ENCODE data around the gene SPON1.
"Not testable (repeated sequence)": the region's sequence is repeated elsewhere in the genome, so short reads cannot be mapped to it uniquely, and the experiment has no call there.

Gene SPON1

DNA sequence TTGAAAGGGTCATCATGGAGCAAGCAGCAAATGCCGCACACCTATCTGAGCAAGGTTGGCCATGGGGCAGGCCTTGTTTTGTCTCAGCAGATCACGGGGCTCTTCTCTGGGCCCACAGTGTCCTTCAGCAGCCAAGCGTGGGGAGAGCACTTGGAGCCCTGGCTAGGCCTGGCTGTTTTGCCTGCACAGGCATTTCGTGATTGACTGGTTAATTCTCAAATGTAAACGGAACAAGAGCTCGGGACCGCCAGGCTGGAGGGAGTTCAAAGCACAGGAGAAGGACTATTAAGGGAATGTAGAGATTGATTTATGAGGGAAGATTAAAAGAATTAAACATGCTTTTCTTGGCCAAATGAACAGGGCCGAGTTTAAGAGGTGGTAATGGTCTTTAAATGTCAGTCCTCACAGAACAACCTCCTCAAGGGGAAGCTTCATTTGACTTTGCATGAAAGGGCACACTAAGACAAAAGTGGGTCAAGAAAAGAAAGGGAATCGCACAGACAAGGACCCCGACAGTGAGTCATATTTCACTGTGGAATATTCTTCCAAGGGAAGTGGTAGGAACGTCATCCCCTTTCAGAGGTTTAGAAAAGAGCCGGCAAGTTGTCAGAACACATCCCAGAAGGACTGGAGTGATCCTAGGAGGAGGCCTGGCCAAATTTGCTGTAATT, 20.7 kb downstream of the SPON1 start:
- no peak for DNase-seq (ENCODE audit: low spot score)

DNA sequence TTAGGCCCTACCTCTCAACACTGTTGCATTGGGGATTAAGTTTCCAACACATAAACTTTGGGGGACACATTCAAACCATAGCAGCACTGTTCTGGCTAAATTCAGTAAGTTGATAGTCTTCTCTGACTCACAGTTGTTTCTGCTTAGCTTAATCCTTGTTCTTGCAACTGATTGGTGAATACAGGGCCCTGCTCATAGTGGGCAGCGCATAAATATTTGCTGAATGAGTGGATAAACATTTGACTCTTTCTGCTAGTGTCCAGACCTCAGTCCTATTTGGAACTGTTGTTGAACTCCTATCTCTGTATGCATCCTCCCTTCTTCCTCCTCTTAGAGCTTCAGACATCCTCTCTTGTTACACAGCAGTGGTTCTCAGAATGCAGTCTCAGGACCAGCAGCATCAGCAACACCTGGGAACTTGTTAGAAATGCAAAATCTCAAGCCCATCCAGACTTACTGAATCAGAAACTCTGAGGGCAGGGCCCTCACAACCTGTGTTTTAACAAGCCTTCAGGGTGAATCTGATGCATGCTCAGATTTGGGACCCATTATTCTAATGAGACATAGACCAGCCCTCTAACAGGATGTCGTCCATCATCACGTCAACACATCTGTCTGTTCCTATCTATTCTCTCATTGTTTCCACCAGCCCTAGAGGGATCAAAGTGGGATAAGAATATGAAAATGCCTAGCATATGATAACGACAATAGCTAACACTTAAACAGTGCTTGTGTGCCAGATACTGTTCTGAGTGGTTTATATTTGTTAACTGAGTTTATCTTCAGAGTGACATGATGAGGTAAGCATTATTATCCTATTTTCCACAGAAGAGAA, 22.3 kb downstream of the SPON1 start:
- no peak for DNase-seq (ENCODE audit: low spot score)

- DNase-seq (ENCODE audit: low spot score) = not testable (repeated sequence)
Observed at GRCh38 chr11:13986695-13987094, 24.2 kb downstream of the SPON1 start.

GRCh38 chr11:13992158-13992856, 29.8 kb downstream of the SPON1 start:
- not testable (repeated sequence) for DNase-seq (ENCODE audit: low spot score)

DNA sequence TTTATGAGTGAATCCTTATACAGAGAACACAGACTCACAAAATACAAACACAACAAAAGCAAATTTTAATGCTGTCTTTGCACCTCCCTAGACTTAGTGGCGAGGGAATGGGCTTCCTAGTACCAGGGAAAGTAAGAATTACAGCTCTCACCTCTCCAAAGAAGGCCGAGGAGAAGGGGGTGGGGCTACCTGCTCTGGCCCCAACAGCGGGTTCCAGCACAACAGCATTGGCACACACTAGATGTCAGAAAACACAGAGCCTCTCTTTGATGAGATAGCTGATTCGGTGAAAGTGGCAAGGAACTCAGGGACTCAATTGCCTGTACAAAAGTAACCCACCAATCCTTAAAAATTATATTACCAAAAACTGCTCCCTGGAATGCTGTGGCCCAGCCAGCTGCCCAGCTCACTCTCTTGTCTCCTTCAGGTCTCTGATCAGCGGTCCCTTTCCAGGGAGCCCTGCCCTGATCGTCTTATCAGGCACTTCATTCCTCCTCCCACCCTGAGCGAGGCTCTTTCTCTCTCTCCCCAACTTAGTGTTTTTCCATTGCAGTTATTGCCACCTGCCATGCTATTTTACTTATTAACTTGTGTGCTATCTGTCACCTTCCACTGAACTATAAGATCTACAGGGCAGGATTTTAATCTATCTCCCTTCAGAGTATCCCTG, 30.7 kb downstream of the SPON1 start:
- DNase-seq (ENCODE audit: low spot score) = no peak

DNA sequence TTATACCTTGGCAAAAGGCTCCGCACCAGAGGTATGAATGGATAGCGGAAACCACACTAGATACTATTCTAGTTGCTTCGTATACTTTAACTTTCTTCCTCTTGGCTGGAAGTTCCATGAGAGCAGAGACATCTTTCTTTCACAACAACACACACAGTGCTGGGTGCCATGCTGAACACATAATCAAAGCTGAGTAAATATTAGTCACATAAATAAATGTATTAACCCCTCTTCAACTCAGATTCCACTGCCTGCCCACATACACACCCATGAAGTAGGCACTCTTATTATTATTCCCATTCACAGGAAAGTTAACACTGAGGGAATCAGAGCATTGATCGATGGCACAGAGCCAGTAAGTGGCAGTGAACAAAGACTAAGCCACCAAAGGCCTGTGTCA, 35.4 kb downstream of the SPON1 start:
- DNase-seq (ENCODE audit: low spot score) = no peak

DNA sequence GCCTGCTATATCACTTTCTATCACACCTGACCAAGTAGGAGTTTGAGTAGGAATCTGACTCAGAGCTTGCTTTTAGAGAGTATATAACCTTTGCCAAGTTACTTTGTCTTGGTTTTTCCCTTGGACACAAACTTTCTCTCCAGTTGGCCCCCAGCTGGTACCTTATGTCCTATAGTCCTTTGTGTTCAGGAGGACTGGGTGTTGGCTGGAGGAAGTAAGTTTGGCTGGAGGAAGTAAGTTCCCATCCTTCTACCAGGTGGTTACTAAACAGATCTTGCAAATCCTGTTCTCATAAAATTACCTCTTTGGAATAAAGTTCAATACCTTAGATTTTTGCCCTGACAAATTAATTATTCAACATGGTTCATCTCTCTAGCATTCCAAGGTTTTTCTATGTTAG, 37.2 kb downstream of the SPON1 start:
- DNase-seq (ENCODE audit: low spot score) = no peak

GRCh38 chr11:14001597-14001996, 39.1 kb downstream of the SPON1 start:
- no peak for DNase-seq (ENCODE audit: low spot score)

- DNase-seq (ENCODE audit: low spot score) = no peak
Observed at GRCh38 chr11:14007566-14007965, 45.0 kb downstream of the SPON1 start.

DNA sequence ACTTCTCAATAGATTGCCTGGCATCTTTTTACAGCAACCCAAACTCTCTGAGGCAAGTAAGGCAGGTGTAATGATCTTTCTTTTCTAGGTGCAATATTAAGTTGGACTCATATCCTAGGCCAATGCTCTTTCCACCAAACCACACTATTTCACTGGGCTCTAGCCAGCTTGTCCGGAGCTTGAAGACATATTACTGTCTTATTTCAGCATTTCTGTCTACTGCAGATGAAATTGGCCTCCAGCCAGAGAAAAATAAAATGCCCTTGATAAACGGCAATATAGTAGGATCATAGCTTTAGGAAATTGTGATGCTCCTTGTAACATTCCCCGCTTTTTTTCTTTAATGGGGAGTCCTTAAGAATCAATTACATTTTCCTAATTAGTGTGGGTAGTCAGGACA, 48.1 kb downstream of the SPON1 start:
- no peak for DNase-seq (ENCODE audit: low spot score)

- no peak for DNase-seq (ENCODE audit: low spot score)
Observed at GRCh38 chr11:14012846-14013245, 50.3 kb downstream of the SPON1 start.

- no peak for DNase-seq (ENCODE audit: low spot score)
Observed at GRCh38 chr11:14015711-14016110, 53.2 kb downstream of the SPON1 start.

GRCh38 chr11:14018441-14018840, 55.9 kb downstream of the SPON1 start:
- DNase-seq (ENCODE audit: low spot score) = no peak

DNA sequence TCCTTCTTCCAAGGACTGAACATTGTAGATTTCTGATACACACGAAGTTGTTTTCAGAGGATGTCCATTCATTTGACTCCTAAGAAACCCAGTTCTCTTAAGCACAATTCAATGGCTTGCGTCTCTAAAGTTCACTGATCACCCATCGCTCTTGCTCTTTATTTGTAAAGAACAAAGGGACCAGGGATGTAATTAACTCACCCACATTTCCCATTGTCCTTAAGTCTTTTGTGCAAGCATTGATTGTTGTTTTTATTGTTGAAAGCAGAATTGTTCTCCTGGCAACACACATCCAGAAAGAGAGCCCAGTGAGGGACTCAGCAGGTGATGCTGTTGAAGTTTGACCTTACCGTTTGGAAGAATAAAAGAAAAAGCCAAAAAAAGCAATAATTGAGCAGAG, 59.2 kb downstream of the SPON1 start:
- no peak for DNase-seq (ENCODE audit: low spot score)

DNA sequence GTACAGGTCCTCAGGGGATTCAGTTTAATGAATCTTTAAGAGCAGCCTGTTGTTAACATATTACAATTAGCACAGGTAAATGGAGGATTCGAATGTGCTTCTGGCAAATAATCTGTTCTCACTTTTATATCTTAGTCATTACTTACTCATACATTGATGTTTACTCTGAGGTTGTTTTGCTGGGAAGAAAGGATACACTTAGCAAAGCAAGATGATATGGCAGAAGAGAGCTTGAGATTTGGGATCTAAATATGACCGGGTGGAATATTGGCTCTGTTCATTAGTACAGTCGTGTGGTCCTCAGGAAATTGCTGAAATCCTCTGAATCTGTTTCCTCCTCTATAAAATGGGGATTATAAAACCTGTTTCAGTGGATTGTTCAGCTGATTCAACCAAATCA, 59.7 kb downstream of the SPON1 start:
- no peak for DNase-seq (ENCODE audit: low spot score)

DNA sequence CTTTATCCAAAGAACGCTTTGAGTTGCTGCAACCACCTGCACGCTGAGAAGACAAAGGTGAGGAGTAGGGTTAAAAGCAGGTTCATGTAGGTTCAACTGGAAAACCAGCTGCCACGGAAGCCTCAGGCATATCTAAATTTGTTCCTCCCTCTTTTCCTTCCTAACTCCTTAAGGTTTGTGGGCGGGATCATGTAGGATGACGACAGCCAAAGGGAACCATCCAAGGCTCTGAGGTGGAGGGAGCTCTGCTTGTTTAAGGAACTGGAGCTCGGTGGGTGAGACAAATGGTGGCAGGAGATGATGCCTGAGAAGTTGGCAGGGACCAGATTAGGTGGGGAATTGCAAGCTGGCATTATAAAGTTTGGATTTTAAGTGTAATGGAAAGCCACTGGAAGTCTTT, 60.3 kb downstream of the SPON1 start:
- no peak for DNase-seq (ENCODE audit: low spot score)

- DNase-seq (ENCODE audit: low spot score) = no peak
Observed at GRCh38 chr11:14026961-14027360, 64.4 kb downstream of the SPON1 start.

GRCh38 chr11:14027525-14027924, 65.0 kb downstream of the SPON1 start:
- DNase-seq (ENCODE audit: low spot score) = no peak

DNA sequence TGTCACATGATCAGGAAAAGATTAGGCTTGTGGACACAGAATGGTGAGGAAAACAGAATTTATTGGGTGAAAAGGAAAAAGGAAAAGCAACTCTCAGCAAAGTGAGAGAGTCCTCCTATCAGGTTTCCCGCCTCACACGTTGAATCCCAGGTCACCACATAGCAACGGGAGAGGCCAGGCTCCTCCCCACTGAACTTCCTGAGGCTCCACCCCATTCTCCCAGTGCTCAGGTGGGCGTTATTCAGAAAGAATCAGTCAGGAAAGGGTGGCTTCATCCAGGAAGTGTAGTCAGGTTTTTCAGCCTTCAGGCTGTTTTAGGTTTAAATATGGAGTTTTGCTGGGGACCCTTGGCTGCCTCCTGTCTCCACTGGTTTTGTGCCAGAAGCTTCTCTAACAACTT, 66.9 kb downstream of the SPON1 start:
- no peak for DNase-seq (ENCODE audit: low spot score)

- DNase-seq (ENCODE audit: low spot score) = no peak
Observed at GRCh38 chr11:14029971-14030920, 67.7 kb downstream of the SPON1 start.

GRCh38 chr11:14035526-14035925, 73.0 kb downstream of the SPON1 start:
- DNase-seq (ENCODE audit: low spot score) = not testable (repeated sequence)

All from CD4-positive, alpha-beta T cell treated with Interleukin-6 at 100 ng/mL for 8 hours (primary cell).